Measurements from ENCODE around the gene CDC42BPG.

DNA sequence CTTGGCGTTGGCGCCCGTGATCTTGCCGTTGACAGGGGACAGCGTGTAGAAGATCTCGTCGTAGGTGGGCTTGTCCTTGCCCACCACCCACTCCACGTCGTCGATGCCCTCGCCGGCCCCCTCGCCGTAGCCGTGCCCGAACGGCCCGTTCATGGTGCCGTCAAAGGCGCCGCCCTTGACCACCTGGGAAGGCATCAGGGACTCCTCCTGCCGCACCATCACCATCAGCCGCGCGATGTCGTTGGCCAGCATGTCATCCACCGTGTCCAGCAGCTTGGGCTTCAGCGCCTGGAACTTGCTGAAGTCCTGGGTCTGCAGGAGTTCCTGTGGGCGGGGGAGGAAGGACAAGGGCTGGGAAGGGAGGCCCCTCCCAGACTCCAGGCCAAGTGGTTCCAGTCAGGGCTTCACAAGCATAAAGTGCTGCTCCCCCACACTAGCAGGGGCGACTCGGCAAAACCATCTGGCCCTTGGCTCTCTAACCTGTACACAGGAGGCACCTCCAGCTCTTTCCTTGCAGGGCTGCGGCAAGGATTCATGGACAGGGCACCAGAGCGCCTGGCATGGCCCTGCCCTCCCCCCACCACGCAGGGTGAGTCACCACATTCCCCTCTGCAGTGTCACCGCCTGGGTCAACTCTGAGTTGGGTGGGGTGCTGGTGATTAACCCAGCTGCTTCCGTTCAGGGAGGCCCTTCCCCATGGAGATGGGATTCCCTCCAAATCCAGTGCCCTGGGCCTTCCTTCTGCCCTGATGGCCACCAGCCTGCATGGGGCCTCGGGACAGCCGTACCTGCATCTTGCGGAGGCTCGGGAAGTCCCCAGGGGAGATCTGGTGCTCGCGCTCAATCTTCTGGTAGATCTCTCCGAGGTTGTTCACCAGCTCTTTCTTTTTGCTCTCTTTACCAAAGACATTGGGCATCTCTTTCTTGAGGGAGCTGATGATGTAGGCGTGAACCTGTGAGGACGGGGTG lies 10.4 kb upstream of the CDC42BPG start:
- TF ChIP-seq, protein P1, sequence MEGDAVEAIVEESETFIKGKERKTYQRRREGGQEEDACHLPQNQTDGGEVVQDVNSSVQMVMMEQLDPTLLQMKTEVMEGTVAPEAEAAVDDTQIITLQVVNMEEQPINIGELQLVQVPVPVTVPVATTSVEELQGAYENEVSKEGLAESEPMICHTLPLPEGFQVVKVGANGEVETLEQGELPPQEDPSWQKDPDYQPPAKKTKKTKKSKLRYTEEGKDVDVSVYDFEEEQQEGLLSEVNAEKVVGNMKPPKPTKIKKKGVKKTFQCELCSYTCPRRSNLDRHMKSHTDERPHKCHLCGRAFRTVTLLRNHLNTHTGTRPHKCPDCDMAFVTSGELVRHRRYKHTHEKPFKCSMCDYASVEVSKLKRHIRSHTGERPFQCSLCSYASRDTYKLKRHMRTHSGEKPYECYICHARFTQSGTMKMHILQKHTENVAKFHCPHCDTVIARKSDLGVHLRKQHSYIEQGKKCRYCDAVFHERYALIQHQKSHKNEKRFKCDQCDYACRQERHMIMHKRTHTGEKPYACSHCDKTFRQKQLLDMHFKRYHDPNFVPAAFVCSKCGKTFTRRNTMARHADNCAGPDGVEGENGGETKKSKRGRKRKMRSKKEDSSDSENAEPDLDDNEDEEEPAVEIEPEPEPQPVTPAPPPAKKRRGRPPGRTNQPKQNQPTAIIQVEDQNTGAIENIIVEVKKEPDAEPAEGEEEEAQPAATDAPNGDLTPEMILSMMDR (IDR thresholded peaks at IDR 0.05), result no peak
- peak in 1 of 2 donors; percentile 15 for TF ChIP-seq POLR2A (IDR thresholded peaks at IDR 0.05)

Data from heart left ventricle (tissue), 13 donors.